GM04503 (cell line): ENCODE data around the gene MLLT1.

ENCODE experiments used
- DNase-seq: peaks from one replicate; pipeline ENCODE4 v3.0.0-alpha.2; 2012; ENCODE audit warnings: low read depth

MLLT1 gene

GRCh38 chr19:6221878-6222746, 57.7 kb downstream of the MLLT1 start:
- no peak for DNase-seq

- no peak for DNase-seq
Observed at GRCh38 chr19:6221220-6221877, 58.4 kb downstream of the MLLT1 start.

GRCh38 chr19:6220385-6221191, 59.2 kb downstream of the MLLT1 start:
- DNase-seq = no peak

GRCh38 chr19:6219586-6220290, 60.0 kb downstream of the MLLT1 start:
- no peak for DNase-seq

- no peak for DNase-seq
Observed at GRCh38 chr19:6219147-6219525, 60.6 kb downstream of the MLLT1 start.

- no peak for DNase-seq
Observed at GRCh38 chr19:6218491-6219146, 61.2 kb downstream of the MLLT1 start.

GRCh38 chr19:6217752-6218334, 61.9 kb downstream of the MLLT1 start:
- DNase-seq = no peak

GRCh38 chr19:6216996-6217751, 62.6 kb downstream of the MLLT1 start:
- DNase-seq = no peak

- no peak for DNase-seq
Observed at GRCh38 chr19:6216236-6216995, 63.4 kb downstream of the MLLT1 start.

GRCh38 chr19:6215701-6216235, 64.0 kb downstream of the MLLT1 start:
- DNase-seq = no peak

- no peak for DNase-seq
Observed at GRCh38 chr19:6214881-6215541, 64.8 kb downstream of the MLLT1 start.

- DNase-seq = no peak
Observed at GRCh38 chr19:6213696-6214641, 65.8 kb downstream of the MLLT1 start.

- no peak for DNase-seq
Observed at GRCh38 chr19:6213266-6213595, 66.5 kb downstream of the MLLT1 start.

- DNase-seq = no peak
Observed at GRCh38 chr19:6212403-6213265, 67.1 kb downstream of the MLLT1 start.

- no peak for DNase-seq
Observed at GRCh38 chr19:6211632-6212402, 68.0 kb downstream of the MLLT1 start.
